WTC11 (cell line): ENCODE data around the gene NAGLU. TPM values are rescaled to one million over a fixed set of nuclear protein-coding genes. Genes with fewer than 3 reads are reported as not detected.

ENCODE experiments used
- ATAC-seq: fragments of 200-7000 bp; cut with Tn5 transposase; 2 replicates; pipeline ENCODE4 v1.10.0; 2021; ENCODE audit warnings: mild to moderate bottlenecking, moderate library complexity
- CTCF ChIA-PET: fragments of 300-600 bp; sonication (Branson Sonifier 250); formaldehyde crosslinking; loops from one replicate; lab custom pipeline; 2021; ENCODE audit warnings: antibody characterized with exemption; lab: Charles Lee
- POLR2A ChIA-PET: fragments of 350-600 bp; sonication (Branson Sonifier 250); formaldehyde crosslinking; loops from one replicate; lab custom pipeline; 2021; ENCODE audit warnings: antibody characterized with exemption; lab: Charles Lee
- DNase-seq: peaks from one replicate; pipeline ENCODE4 v3.0.0; 2021; ENCODE audit warnings: low spot score
- H3K27ac Mint-ChIP-seq: 2 replicates; pipeline ENCODE4 v1.8.0; 2021; ENCODE audit warnings: mixed read lengths
- H3K27me3 Mint-ChIP-seq: 2 replicates; pipeline ENCODE4 v1.8.0; 2021; ENCODE audit warnings: low read depth, mild to moderate bottlenecking, moderate library complexity, mixed read lengths
- H3K36me3 Mint-ChIP-seq: 2 replicates; pipeline ENCODE4 v1.8.0; 2021; ENCODE audit warnings: mixed read lengths
- H3K4me1 Mint-ChIP-seq: 2 replicates; pipeline ENCODE4 v1.8.0; 2022; ENCODE audit warnings: mixed read lengths
- H3K4me3 Mint-ChIP-seq: 2 replicates; pipeline ENCODE4 v1.8.0; 2021; ENCODE audit warnings: mild to moderate bottlenecking, moderate library complexity, mixed read lengths
- H3K9me3 Mint-ChIP-seq: 2 replicates; pipeline ENCODE4 v1.8.0; 2021; ENCODE audit warnings: mixed read lengths
- CBFB ChIP-seq: sonication (generic); formaldehyde crosslinking; IDR thresholded peaks from 2 replicates; pipeline ENCODE4 v1.8.1; 2022; ENCODE audit warnings: mild to moderate bottlenecking, low read depth, missing genetic modification reagents
- FOXK1 ChIP-seq: sonication (generic); formaldehyde crosslinking; IDR thresholded peaks from 2 replicates; pipeline ENCODE4 v1.8.0; 2022; ENCODE audit warnings: mild to moderate bottlenecking, moderate library complexity, missing genetic modification reagents
- GABPB1 ChIP-seq: sonication (generic); formaldehyde crosslinking; IDR thresholded peaks from 2 replicates; pipeline ENCODE4 v1.8.1; 2023; ENCODE audit warnings: mild to moderate bottlenecking, missing genetic modification reagents
- GRHL2 ChIP-seq: fragments of 250-450 bp; sonication (Bioruptor Pico); IDR thresholded peaks from 2 replicates; pipeline ENCODE4 v1.8.0; 2022; ENCODE audit warnings: mild to moderate bottlenecking, moderate library complexity; ENCODE audit not compliant: insufficient replicate concordance, severe bottlenecking
- HMGA2 ChIP-seq: fragments of 250-450 bp; sonication (Bioruptor Pico); IDR thresholded peaks from 2 replicates; pipeline ENCODE4 v1.4.0; 2021; ENCODE audit warnings: mild to moderate bottlenecking, moderate library complexity
- JUN ChIP-seq: sonication (generic); formaldehyde crosslinking; IDR thresholded peaks from 2 replicates; pipeline ENCODE4 v1.8.0; 2023; ENCODE audit warnings: mild to moderate bottlenecking, missing genetic modification reagents
- MXD4 ChIP-seq: fragments of 250-450 bp; sonication (Bioruptor Pico); IDR thresholded peaks from 2 replicates; pipeline ENCODE4 v1.8.0; 2021; ENCODE audit warnings: mild to moderate bottlenecking, moderate library complexity, borderline replicate concordance
- TEAD1 ChIP-seq: sonication (generic); formaldehyde crosslinking; IDR thresholded peaks from 2 replicates; pipeline ENCODE4 v1.8.0; 2022; ENCODE audit warnings: mild to moderate bottlenecking, missing genetic modification reagents
- ZBTB21 ChIP-seq: sonication (generic); formaldehyde crosslinking; IDR thresholded peaks from 2 replicates; pipeline ENCODE4 v1.8.1; 2023; ENCODE audit warnings: mild to moderate bottlenecking, missing genetic modification reagents, borderline replicate concordance
- ZNF121 ChIP-seq: sonication (generic); formaldehyde crosslinking; IDR thresholded peaks from 2 replicates; pipeline ENCODE4 v1.8.0; 2023; ENCODE audit warnings: missing genetic modification reagents
- ZNF219 ChIP-seq: sonication (generic); formaldehyde crosslinking; IDR thresholded peaks from 2 replicates; pipeline ENCODE4 v1.8.0; 2023; ENCODE audit warnings: missing genetic modification reagents, mild to moderate bottlenecking, borderline replicate concordance
- ZNF416 ChIP-seq: fragments of 250-450 bp; sonication (Bioruptor Pico); IDR thresholded peaks from 2 replicates; pipeline ENCODE4 v1.9.0; 2021; ENCODE audit warnings: mild to moderate bottlenecking, inconsistent platforms
- total RNA-seq: library from RNA; stranded (reverse); gene quantifications from 3 replicates; pipeline ENCODE4 v1.2.3, GENCODE V29; 2021
- TF ChIP-seq, protein P1 (sequence below): fragments of 250-450 bp; sonication (Bioruptor Pico); IDR thresholded peaks from 2 replicates; pipeline ENCODE4 v1.9.0; 2021; ENCODE audit warnings: mild to moderate bottlenecking, borderline replicate concordance
- TF ChIP-seq, protein P2 (sequence below): sonication (generic); formaldehyde crosslinking; IDR thresholded peaks from 2 replicates; pipeline ENCODE4 v1.8.0; 2022; ENCODE audit warnings: missing genetic modification reagents
- TF ChIP-seq, protein P3 (sequence below): sonication (generic); formaldehyde crosslinking; IDR thresholded peaks from 2 replicates; pipeline ENCODE4 v1.8.1; 2022; ENCODE audit warnings: missing genetic modification reagents, borderline replicate concordance

The NAGLU gene
- total RNA-seq, 1 experiment from 2014 or later, result 39.3 TPM

DNA sequence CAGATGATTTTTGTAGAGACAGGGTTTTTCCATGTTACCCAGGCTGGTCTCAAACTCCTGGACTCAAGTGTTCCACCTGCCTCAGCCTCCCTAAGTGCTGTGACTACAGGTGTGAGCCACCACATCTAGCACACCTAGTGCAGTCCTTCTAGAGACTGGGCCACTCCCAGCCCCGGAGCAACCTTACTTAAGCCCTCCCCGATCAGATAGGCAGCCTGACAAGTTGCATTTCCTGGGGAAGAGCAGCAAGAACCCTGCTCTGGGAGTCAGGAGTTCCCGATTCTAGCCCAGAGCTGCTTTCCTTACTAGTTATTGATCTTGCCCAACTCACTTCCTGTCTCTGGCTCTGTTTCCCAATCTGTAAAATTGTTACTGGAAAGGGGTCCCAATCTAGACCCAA lies 7.0 kb upstream of the NAGLU start:
- H3K4me1 Mint-ChIP-seq, result peaks cover 4% of the 10 kb centered on the region
- CTCF ChIA-PET, result interaction anchor here (0.6 to 2.6 kb wide), 4 partner anchors 9 to 307 kb away, joined by 3 to 12 read pairs (median 8); no protein-coding TSS in a partner anchor
- no peak for DNase-seq
- TF ChIP-seq, protein P1, sequence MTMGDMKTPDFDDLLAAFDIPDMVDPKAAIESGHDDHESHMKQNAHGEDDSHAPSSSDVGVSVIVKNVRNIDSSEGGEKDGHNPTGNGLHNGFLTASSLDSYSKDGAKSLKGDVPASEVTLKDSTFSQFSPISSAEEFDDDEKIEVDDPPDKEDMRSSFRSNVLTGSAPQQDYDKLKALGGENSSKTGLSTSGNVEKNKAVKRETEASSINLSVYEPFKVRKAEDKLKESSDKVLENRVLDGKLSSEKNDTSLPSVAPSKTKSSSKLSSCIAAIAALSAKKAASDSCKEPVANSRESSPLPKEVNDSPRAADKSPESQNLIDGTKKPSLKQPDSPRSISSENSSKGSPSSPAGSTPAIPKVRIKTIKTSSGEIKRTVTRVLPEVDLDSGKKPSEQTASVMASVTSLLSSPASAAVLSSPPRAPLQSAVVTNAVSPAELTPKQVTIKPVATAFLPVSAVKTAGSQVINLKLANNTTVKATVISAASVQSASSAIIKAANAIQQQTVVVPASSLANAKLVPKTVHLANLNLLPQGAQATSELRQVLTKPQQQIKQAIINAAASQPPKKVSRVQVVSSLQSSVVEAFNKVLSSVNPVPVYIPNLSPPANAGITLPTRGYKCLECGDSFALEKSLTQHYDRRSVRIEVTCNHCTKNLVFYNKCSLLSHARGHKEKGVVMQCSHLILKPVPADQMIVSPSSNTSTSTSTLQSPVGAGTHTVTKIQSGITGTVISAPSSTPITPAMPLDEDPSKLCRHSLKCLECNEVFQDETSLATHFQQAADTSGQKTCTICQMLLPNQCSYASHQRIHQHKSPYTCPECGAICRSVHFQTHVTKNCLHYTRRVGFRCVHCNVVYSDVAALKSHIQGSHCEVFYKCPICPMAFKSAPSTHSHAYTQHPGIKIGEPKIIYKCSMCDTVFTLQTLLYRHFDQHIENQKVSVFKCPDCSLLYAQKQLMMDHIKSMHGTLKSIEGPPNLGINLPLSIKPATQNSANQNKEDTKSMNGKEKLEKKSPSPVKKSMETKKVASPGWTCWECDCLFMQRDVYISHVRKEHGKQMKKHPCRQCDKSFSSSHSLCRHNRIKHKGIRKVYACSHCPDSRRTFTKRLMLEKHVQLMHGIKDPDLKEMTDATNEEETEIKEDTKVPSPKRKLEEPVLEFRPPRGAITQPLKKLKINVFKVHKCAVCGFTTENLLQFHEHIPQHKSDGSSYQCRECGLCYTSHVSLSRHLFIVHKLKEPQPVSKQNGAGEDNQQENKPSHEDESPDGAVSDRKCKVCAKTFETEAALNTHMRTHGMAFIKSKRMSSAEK (CRISPR knock-in tag), result no peak
- TF ChIP-seq HMGA2 (no peak), ZBTB21 (CRISPR knock-in tag) (no peak), TEAD1 (CRISPR knock-in tag) (no peak), MXD4 (no peak), GRHL2 (no peak), ZNF219 (CRISPR knock-in tag) (no peak), CBFB (no peak), JUN (CRISPR knock-in tag) (no peak), FOXK1 (no peak)
- TF ChIP-seq, protein P2, sequence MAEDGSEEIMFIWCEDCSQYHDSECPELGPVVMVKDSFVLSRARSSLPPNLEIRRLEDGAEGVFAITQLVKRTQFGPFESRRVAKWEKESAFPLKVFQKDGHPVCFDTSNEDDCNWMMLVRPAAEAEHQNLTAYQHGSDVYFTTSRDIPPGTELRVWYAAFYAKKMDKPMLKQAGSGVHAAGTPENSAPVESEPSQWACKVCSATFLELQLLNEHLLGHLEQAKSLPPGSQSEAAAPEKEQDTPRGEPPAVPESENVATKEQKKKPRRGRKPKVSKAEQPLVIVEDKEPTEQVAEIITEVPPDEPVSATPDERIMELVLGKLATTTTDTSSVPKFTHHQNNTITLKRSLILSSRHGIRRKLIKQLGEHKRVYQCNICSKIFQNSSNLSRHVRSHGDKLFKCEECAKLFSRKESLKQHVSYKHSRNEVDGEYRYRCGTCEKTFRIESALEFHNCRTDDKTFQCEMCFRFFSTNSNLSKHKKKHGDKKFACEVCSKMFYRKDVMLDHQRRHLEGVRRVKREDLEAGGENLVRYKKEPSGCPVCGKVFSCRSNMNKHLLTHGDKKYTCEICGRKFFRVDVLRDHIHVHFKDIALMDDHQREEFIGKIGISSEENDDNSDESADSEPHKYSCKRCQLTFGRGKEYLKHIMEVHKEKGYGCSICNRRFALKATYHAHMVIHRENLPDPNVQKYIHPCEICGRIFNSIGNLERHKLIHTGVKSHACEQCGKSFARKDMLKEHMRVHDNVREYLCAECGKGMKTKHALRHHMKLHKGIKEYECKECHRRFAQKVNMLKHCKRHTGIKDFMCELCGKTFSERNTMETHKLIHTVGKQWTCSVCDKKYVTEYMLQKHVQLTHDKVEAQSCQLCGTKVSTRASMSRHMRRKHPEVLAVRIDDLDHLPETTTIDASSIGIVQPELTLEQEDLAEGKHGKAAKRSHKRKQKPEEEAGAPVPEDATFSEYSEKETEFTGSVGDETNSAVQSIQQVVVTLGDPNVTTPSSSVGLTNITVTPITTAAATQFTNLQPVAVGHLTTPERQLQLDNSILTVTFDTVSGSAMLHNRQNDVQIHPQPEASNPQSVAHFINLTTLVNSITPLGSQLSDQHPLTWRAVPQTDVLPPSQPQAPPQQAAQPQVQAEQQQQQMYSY (CRISPR knock-in tag), result no peak
- TF ChIP-seq, protein P3, sequence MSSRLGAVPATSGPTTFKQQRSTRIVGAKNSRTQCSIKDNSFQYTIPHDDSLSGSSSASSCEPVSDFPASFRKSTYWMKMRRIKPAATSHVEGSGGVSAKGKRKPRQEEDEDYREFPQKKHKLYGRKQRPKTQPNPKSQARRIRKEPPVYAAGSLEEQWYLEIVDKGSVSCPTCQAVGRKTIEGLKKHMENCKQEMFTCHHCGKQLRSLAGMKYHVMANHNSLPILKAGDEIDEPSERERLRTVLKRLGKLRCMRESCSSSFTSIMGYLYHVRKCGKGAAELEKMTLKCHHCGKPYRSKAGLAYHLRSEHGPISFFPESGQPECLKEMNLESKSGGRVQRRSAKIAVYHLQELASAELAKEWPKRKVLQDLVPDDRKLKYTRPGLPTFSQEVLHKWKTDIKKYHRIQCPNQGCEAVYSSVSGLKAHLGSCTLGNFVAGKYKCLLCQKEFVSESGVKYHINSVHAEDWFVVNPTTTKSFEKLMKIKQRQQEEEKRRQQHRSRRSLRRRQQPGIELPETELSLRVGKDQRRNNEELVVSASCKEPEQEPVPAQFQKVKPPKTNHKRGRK, result no peak
- TF ChIP-seq, all 79 proteins: peak for 0
- POLR2A ChIA-PET, result no interaction called here
- ATAC-seq, result no peak
- Mint-ChIP-seq H3K9me3 (no peaks in the 10 kb centered on the region), H3K27me3 (peaks cover 32% of the 10 kb centered on the region), H3K4me3 (no peak overlapping the region), H3K36me3 (no peaks in the 10 kb centered on the region), H3K27ac (no peak overlapping the region)

DNA sequence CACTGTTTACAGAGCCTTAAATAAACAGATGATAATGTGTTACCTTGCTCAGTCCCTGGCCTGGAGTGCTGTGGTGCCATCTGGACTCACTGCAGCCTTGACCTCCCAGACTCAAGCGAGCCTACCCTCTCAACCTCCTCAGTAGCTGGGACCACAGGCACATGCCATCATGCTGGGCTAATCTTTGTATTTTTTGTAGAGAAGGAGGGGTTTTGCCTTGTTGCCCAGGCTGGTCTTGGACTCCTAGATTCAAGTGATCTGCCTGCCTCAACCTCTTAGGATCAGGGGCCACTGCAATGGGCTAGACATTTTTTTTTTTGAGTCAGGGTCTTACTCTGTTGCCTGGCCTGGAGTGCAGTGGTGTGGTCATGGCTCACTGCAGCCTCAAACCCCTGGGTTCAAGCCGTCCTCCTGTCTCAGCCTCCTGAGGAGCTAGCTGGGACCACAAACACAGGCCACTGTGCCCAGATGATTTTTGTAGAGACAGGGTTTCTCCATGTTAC lies 5.0 kb upstream of the NAGLU start:
- H3K9me3 Mint-ChIP-seq, result no peaks in the 10 kb centered on the region
- ChIA-PET POLR2A (no interaction called here), CTCF (interaction anchor here (1.9 to 2.6 kb wide), 2 partner anchors 11 to 13 kb away, joined by 5 to 12 read pairs; no protein-coding TSS in a partner anchor)
- no peak for ATAC-seq
- H3K36me3 Mint-ChIP-seq, result no peaks in the 10 kb centered on the region
- peaks cover 35% of the 10 kb centered on the region for H3K27me3 Mint-ChIP-seq
- no peak overlapping the region for H3K4me3 Mint-ChIP-seq
- DNase-seq, result no peak
- TF ChIP-seq ZNF416 (CRISPR knock-in tag) (no peak), GABPB1 (peak; percentile 71), ZNF121 (no peak)
- H3K4me1 Mint-ChIP-seq, result peaks cover 16% of the 10 kb centered on the region
- H3K27ac Mint-ChIP-seq, result no peak overlapping the region
